IMR-90 (cell line): ENCODE data around the gene EPHB1. TPM values are rescaled to one million over a fixed set of nuclear protein-coding genes. Genes with fewer than 3 reads are reported as not detected.

Source experiments
- ATAC-seq: fragments of 200-7000 bp; cut with Tn5 transposase; 2 replicates; pipeline ENCODE4 v1.9.1; 2020; ENCODE audit warnings: low read depth, mild to moderate bottlenecking, moderate library complexity
- BruUV-seq: library from RNA; stranded (reverse); fragments of 400-500 nt; replicated peaks from 2 replicates; lab custom pipeline; 2021; lab: Mats Ljungman, UMichigan
- CTCF ChIA-PET: fragments of 300-600 bp; formaldehyde crosslinking; extraction: SDS; loops from one replicate; lab custom pipeline; 2021; ENCODE audit warnings: antibody characterized with exemption; lab: Yijun Ruan, JAX
- POLR2A ChIA-PET: fragments of 300-600 bp; sonication (Branson Sonifier 250); formaldehyde crosslinking; loops from one replicate; lab custom pipeline; 2022; ENCODE audit warnings: antibody characterized with exemption; ENCODE audit not compliant: unreplicated experiment; lab: Charles Lee
- DNase-seq: peaks from one replicate; pipeline ENCODE4 v3.0.0; 2013
- H2AFZ ChIP-seq: replicated peaks from 2 replicates; pipeline ENCODE3; 2013; ENCODE audit warnings: low read length, mild to moderate bottlenecking; ENCODE audit not compliant: poor library complexity
- H2AK5ac ChIP-seq: 2 replicates; pipeline ENCODE4 v1.6.1; 2013; ENCODE audit warnings: low read depth, low read length, inconsistent platforms
- H2AK9ac ChIP-seq: replicated peaks from 2 replicates; pipeline ENCODE3; 2013; ENCODE audit warnings: mild to moderate bottlenecking, low read depth, low read length, moderate library complexity; ENCODE audit not compliant: poor library complexity
- H2BK120ac ChIP-seq: 2 replicates; pipeline ENCODE4 v1.6.1; 2013; ENCODE audit warnings: low read depth, low read length, inconsistent platforms
- H2BK15ac ChIP-seq: 3 replicates; pipeline ENCODE4 v1.6.1; 2013; ENCODE audit warnings: low read depth, low read length, inconsistent platforms
- H2BK20ac ChIP-seq: 2 replicates; pipeline ENCODE4 v1.6.1; 2013; ENCODE audit warnings: low read depth, mild to moderate bottlenecking, inconsistent platforms, low read length, moderate library complexity
- H2BK5ac ChIP-seq: 2 replicates; pipeline ENCODE4 v1.6.1; 2013; ENCODE audit warnings: mild to moderate bottlenecking, low read depth, low read length, inconsistent platforms; ENCODE audit not compliant: poor library complexity, severe bottlenecking
- H3K14ac ChIP-seq: replicated peaks from 2 replicates; pipeline ENCODE4 v1.6.1; 2013; ENCODE audit warnings: low read depth, low read length, inconsistent platforms
- H3K18ac ChIP-seq: 2 replicates; pipeline ENCODE4 v1.6.1; 2013; ENCODE audit warnings: low read depth, low read length, control low read depth
- H3K23ac ChIP-seq: 2 replicates; pipeline ENCODE4 v1.6.1; 2013; ENCODE audit warnings: low read depth, low read length, inconsistent platforms
- H3K27ac ChIP-seq: 2 replicates; pipeline ENCODE4 v1.5.1; 2013; ENCODE audit warnings: mild to moderate bottlenecking, control low read depth, low read length; ENCODE audit not compliant: insufficient read depth
- H3K27me3 ChIP-seq: 2 replicates; pipeline ENCODE4 v1.6.1; 2013; ENCODE audit warnings: low read length; ENCODE audit not compliant: control insufficient read depth, insufficient read depth
- H3K36me3 ChIP-seq: 2 replicates; pipeline ENCODE4 v1.6.1; 2013; ENCODE audit warnings: low read length, mixed read lengths; ENCODE audit not compliant: control insufficient read depth, insufficient read depth
- H3K4ac ChIP-seq: 2 replicates; pipeline ENCODE4 v1.6.1; 2013; ENCODE audit warnings: low read depth, low read length, inconsistent platforms
- H3K4me1 ChIP-seq: 2 replicates; pipeline ENCODE4 v1.6.1; 2013; ENCODE audit warnings: low read length, mixed read lengths; ENCODE audit not compliant: control insufficient read depth, insufficient read depth
- H3K4me2 ChIP-seq: 2 replicates; pipeline ENCODE4 v1.6.1; 2013; ENCODE audit warnings: low read depth, mild to moderate bottlenecking, control low read depth, low read length, moderate library complexity
- H3K4me3 ChIP-seq: 2 replicates; pipeline ENCODE4 v1.5.1; 2013; ENCODE audit warnings: low read depth, mild to moderate bottlenecking, control low read depth, low read length, moderate library complexity; ENCODE audit not compliant: insufficient read depth
- H3K56ac ChIP-seq: 2 replicates; pipeline ENCODE4 v1.6.1; 2013; ENCODE audit warnings: low read length, inconsistent platforms; ENCODE audit not compliant: insufficient read depth; ENCODE audit errors: extremely low read depth
- H3K79me1 ChIP-seq, 2 experiments: 2 replicates each; pipeline ENCODE4 v1.6.1; 2013; ENCODE audit warnings: low read length in 2 of 2, inconsistent platforms in 1 of 2, low read depth in 1 of 2
- H3K9ac ChIP-seq: 2 replicates; pipeline ENCODE4 v1.6.1; 2013; ENCODE audit warnings: low read depth, low read length, control low read depth
- H3K9me1 ChIP-seq: 2 replicates; pipeline ENCODE4 v1.6.1; 2013; ENCODE audit warnings: low read length, inconsistent platforms; ENCODE audit not compliant: insufficient read depth
- H3K9me3 ChIP-seq: 2 replicates; pipeline ENCODE4 v1.6.1; 2013; ENCODE audit warnings: low read length; ENCODE audit not compliant: control insufficient read depth, insufficient read depth
- H4K20me1 ChIP-seq: 2 replicates; pipeline ENCODE4 v1.6.1; 2013; ENCODE audit warnings: low read length, inconsistent platforms; ENCODE audit not compliant: insufficient read depth
- H4K5ac ChIP-seq: 2 replicates; pipeline ENCODE4 v1.6.1; 2013; ENCODE audit warnings: mild to moderate bottlenecking, low read depth, low read length, control low read depth
- H4K8ac ChIP-seq, 2 experiments: 2 replicates each; pipeline ENCODE4 v1.6.1; 2013; ENCODE audit warnings: low read depth in 2 of 2, low read length in 2 of 2, control low read depth in 1 of 2, inconsistent platforms in 1 of 2
- H4K91ac ChIP-seq: 2 replicates; pipeline ENCODE4 v1.6.1; 2013; ENCODE audit warnings: low read depth, low read length, inconsistent platforms; ENCODE audit not compliant: insufficient read depth
- BHLHE40 ChIP-seq: fragments of 150-350 bp; IDR thresholded peaks from 2 replicates; pipeline ENCODE4 v1.6.1; 2016; ENCODE audit warnings: mild to moderate bottlenecking, low read depth, low read length
- CEBPB ChIP-seq: IDR thresholded peaks from 2 replicates; pipeline ENCODE4 v1.6.1; 2012; ENCODE audit warnings: low read depth, low read length, improper control_type of control experiment
- CHD1 ChIP-seq: IDR thresholded peaks from 2 replicates; pipeline ENCODE4 v1.6.1; 2012; ENCODE audit warnings: low read depth, low read length, improper control_type of control experiment
- CTCF ChIP-seq: conservative IDR thresholded peaks from 2 replicates; pipeline ENCODE4 v1.5.1; 2012; ENCODE audit warnings: mild to moderate bottlenecking, low read depth, low read length, improper control_type of control experiment
- ELK1 ChIP-seq: fragments of 150-350 bp; IDR thresholded peaks from 2 replicates; pipeline ENCODE4 v1.6.1; 2016; ENCODE audit warnings: low read depth, mild to moderate bottlenecking, low read length, moderate library complexity, borderline replicate concordance
- FOS ChIP-seq: fragments of 150-350 bp; IDR thresholded peaks from 2 replicates; pipeline ENCODE4 v1.6.1; 2016; ENCODE audit warnings: low read depth, low read length
- MAFK ChIP-seq: IDR thresholded peaks from 2 replicates; pipeline ENCODE4 v1.6.1; 2012; ENCODE audit warnings: low read depth, low read length, improper control_type of control experiment
- MAZ ChIP-seq: IDR thresholded peaks from 2 replicates; pipeline ENCODE4 v1.6.1; 2012; ENCODE audit warnings: low read depth, mild to moderate bottlenecking, low read length, improper control_type of control experiment, moderate library complexity, borderline replicate concordance
- MXI1 ChIP-seq: IDR thresholded peaks from 2 replicates; pipeline ENCODE4 v1.6.1; 2012; ENCODE audit warnings: low read depth, mild to moderate bottlenecking, low read length, moderate library complexity, borderline replicate concordance
- NFE2L2 ChIP-seq: fragments of 150-350 bp; IDR thresholded peaks from 2 replicates; pipeline ENCODE4 v1.6.1; 2016; ENCODE audit warnings: low read depth, mild to moderate bottlenecking, low read length
- POLR2A ChIP-seq: IDR thresholded peaks from 2 replicates; pipeline ENCODE4 v1.6.1; 2012; ENCODE audit warnings: mild to moderate bottlenecking, low read depth, low read length
- RAD21 ChIP-seq: IDR thresholded peaks from 2 replicates; pipeline ENCODE4 v1.6.1; 2012; ENCODE audit warnings: low read length, improper control_type of control experiment
- RCOR1 ChIP-seq: IDR thresholded peaks from 2 replicates; pipeline ENCODE4 v1.6.1; 2012; ENCODE audit warnings: mild to moderate bottlenecking, low read length, improper control_type of control experiment; ENCODE audit not compliant: insufficient replicate concordance
- RFX5 ChIP-seq: IDR thresholded peaks from 2 replicates; pipeline ENCODE4 v1.8.0; 2012; ENCODE audit warnings: low read depth, mild to moderate bottlenecking, low read length, moderate library complexity
- SMC3 ChIP-seq: fragments of 150-350 bp; IDR thresholded peaks from 2 replicates; pipeline ENCODE4 v1.6.1; 2016; ENCODE audit warnings: low read depth, mild to moderate bottlenecking, antibody characterized with exemption, low read length, moderate library complexity
- USF2 ChIP-seq: fragments of 150-350 bp; IDR thresholded peaks from 2 replicates; pipeline ENCODE4 v1.6.1; 2017; ENCODE audit warnings: mild to moderate bottlenecking, antibody characterized with exemption, low read length, low read depth
- WGBS, 2 experiments: methylation state at CpG; one replicate each; pipeline versions ENCODE4 v1.1.5 to v1.1.7; 2013; ENCODE audit warnings: missing lambda C conversion rate in 2 of 2; ENCODE audit not compliant: insufficient read length in 1 of 2; ENCODE audit errors: extremely low coverage in 2 of 2; 5-methylcytosine and 5-hydroxymethylcytosine counted together
- dilution Hi-C: fragments of 300-500 bp; cut with HindIII; formaldehyde crosslinking; loops from one replicate; pipeline ENCODE4 v1.14.3; 2018; ENCODE audit warnings: low sequenced_read_pairs; ENCODE audit not compliant: unreplicated experiment
- in situ Hi-C: fragments of 300-500 bp; cut with MboI; formaldehyde crosslinking; loops from 3 replicates; pipeline ENCODE4 v1.14.3; 2019; ENCODE audit warnings: low sequenced_read_pairs, inconsistent platforms, mixed read lengths
- intact Hi-C: fragments of 100-400 bp; cut with micrococcal nuclease; formaldehyde crosslinking; loops from 2 replicates; pipeline ENCODE4 v1.10.0; 2022
- polyA plus RNA-seq, 3 experiments: library from polyadenylated mRNA; depleted of rRNA; stranded (reverse); fragments of >200 nt; gene quantifications; 2 replicates each; pipeline ENCODE4 v1.2.3, GENCODE V29; 2012; ENCODE audit warnings: low replicate concordance in 1 of 3
- total RNA-seq: library from RNA; depleted of rRNA; stranded (reverse); fragments of >200 nt; gene quantifications from 2 replicates; pipeline ENCODE4 v1.2.3, GENCODE V29; 2012

EPHB1 gene
- total and polyA plus RNA-seq, 2 of the 4 experiments (the other 2 are of a cell fraction), result 0.17 to 0.36 TPM

GRCh38 chr3:134820994-134821393, 25.9 kb downstream of the EPHB1 start:
- Histone ChIP-seq H3K9me3 (no peaks in the 10 kb centered on the region), H3K9me1 (no peaks in the 10 kb centered on the region), H4K8ac (no peak overlapping the region), H3K27me3 (no peaks in the 10 kb centered on the region), H3K9ac (no peak overlapping the region), H2BK15ac (no peak overlapping the region), H3K36me3 (no peaks in the 10 kb centered on the region), H2AFZ (no peak overlapping the region), H3K23ac (no peak overlapping the region), H2BK20ac (no peak overlapping the region), H3K4me2 (no peak overlapping the region), H2AK5ac (no peak overlapping the region), H2AK9ac (no peak overlapping the region), H3K14ac (no peak overlapping the region), H2BK5ac (no peak overlapping the region), H3K56ac (no peak overlapping the region), H3K4me3 (no peak overlapping the region), H3K4ac (no peak overlapping the region), H3K27ac (no peak overlapping the region), H2BK120ac (no peak overlapping the region), H4K91ac (no peak overlapping the region), H4K20me1 (no peaks in the 10 kb centered on the region), H3K18ac (no peak overlapping the region), H4K5ac (no peak overlapping the region), H3K4me1 (no peaks in the 10 kb centered on the region), H3K79me1 (no peaks in the 10 kb centered on the region)
- BruUV-seq, result no TSS peak
- no peak for TF ChIP-seq RAD21
- TF ChIP-seq BHLHE40, result no peak
- TF ChIP-seq USF2, result no peak
- no peak for TF ChIP-seq FOS
- no peak for TF ChIP-seq MXI1
- no peak for TF ChIP-seq POLR2A
- TF ChIP-seq NFE2L2, result no peak
- TF ChIP-seq SMC3, result no peak
- TF ChIP-seq ELK1, result no peak
- TF ChIP-seq CTCF, result no peak
- no peak for TF ChIP-seq CEBPB
- TF ChIP-seq CHD1, result no peak
- TF ChIP-seq MAFK, result no peak
- no peak for TF ChIP-seq RFX5
- no peak for TF ChIP-seq RCOR1
- no peak for TF ChIP-seq MAZ
- DNase-seq (no peak), ATAC-seq (no peak)
- CTCF ChIA-PET, result no interaction called here
- no CpG with 5 or more reads among the region's 1 CpG for WGBS, 2 experiments
- dilution Hi-C loops, result no loop called here
- POLR2A ChIA-PET, result no interaction called here
- intact Hi-C loops, result no loop called here
- in situ Hi-C loops, result no loop called here
